ENCODE results near the gene XRN1.
A peak's percentile ranks its signal among the peaks of the same experiment; 100 is the strongest.

Gene XRN1

DNA sequence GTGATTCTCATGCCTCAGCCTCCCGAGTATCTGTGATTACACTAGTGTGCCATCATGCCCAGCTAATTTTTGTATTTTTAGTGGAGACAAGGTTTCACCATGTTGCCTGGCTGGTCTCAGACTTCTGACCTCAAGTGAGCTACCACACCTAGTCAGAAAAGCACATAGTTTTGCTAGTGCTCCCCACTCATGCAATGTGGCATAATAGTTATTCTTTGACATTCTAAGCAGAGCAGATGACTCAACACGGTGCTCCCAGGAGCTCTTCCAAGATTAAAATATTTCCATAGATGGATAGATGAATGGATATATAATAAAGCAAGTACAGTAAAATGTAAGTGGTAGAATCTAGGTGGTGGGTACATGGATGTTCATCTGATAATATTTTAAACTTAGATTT, 169.4 kb downstream of the XRN1 start:
- intact Hi-C loops (cut with DNase I): loop anchor here (10.0 kb wide), 1 partner anchor 154 kb away; no protein-coding TSS in a partner anchor
- no peak for DNase-seq

- intact Hi-C loops (cut with DNase I): loop anchor here (10.0 kb wide), 1 partner anchor 152 kb away; no protein-coding TSS in a partner anchor
Observed at GRCh38 chr3:142276781-142277180, 171.1 kb downstream of the XRN1 start.

DNA sequence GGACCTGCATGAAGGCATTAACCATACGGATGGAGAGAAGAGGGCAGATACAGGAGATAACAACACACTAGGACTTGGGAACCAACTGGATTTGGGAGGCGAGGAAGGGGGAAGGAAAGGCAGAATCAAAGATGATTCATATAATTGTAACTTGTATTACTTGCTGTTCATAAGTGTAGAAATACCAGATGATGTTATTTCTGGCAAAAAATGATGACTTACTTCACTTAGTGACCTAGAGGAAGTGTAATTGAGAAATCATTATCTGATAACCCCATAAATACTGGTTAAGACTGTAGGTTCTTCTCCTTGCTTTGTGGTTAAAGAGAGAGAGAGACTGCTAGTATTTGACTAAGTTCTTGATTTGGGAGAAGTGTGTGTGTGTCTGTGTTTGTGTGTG, 172.0 kb downstream of the XRN1 start:
- intact Hi-C loops (cut with DNase I): loop anchor here (10.0 kb wide), 1 partner anchor 151 kb away; no protein-coding TSS in a partner anchor
- no peak for DNase-seq

More at GRCh38 chr3:142276781-142277180, 171.1 kb downstream of the XRN1 start:
- peak in 1 of 42 donors; percentile 5 for DNase-seq

GRCh38 chr3:142274908-142275307, 172.9 kb downstream of the XRN1 start:
- DNase-seq: no peak
- intact Hi-C loops (cut with DNase I): loop anchor here (10.0 kb wide), 1 partner anchor 150 kb away; no protein-coding TSS in a partner anchor

DNA sequence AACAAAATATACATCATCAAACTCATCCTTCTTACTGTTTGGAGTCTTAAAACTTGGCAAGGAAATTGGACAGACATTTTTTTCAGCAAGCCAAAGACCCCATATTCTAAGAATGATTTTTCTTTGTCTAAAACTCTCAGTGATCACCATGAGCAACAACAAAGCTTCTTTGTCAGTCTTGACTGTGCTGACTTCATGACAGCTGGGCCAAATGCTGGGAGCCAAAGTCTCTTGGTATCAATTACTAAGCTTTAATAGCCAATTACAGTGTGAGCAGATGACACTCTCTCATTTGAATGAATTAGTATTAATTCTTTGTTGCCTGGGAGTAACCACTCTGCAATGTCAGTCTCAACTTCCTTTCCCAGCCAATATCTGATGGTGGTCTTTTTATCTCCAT, 174.3 kb downstream of the XRN1 start:
- intact Hi-C loops (cut with DNase I): loop anchor here (10.0 kb wide), 1 partner anchor 149 kb away; no protein-coding TSS in a partner anchor
- DNase-seq: peak in 39 of 42 donors; percentile 11 to 88 (median 57)

GRCh38 chr3:142272200-142272891, 175.5 kb downstream of the XRN1 start:
- DNase-seq: peak in 19 of 42 donors; percentile 8 to 65 (median 36)
- intact Hi-C loops (cut with DNase I): loop anchor here (10.0 kb wide), 1 partner anchor 148 kb away; no protein-coding TSS in a partner anchor

- DNase-seq: no peak
- intact Hi-C loops (cut with DNase I): loop anchor here (10.0 kb wide), 1 partner anchor 146 kb away; no protein-coding TSS in a partner anchor
Observed at GRCh38 chr3:142270407-142270806, 177.4 kb downstream of the XRN1 start.

DNA sequence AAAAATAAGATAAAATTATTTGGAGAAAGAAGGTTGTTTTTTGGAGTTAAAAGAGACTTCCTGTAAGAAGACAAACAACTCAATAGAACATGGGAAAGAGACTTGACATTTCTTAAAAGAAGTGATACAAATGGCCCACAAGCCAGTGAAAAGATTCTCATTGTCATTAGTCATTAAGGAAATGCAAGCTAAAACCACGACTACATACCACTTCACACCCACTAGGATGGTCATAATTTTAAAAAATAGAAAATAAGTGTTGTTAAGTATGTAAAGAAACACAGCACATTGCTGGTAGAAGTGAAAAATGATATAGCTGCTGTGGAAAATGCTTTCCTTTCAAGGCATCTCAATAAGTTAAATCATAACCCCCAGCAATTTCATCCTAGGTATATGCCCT, 178.1 kb downstream of the XRN1 start:
- intact Hi-C loops (cut with DNase I): loop anchor here (10.0 kb wide), 1 partner anchor 145 kb away; no protein-coding TSS in a partner anchor
- DNase-seq: no peak

DNA sequence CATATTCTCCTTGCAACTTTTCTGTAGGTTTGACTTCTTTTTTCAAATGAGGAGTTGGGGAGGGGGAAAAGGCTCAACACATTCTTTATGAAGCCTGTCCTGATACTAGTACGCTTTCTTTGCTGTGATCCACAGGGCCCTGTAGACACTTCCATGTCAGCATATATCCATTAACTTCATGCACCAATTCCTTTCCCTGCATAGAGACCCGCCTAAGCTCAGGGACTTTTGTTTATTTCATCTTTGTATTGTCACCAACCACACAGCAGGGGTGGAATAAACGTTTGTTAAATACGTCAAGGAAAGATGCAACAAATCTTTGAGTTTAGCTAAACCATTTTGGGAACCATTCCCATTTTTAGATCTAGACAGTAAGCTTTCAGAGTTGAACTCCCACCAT, 179.4 kb downstream of the XRN1 start:
- no peak for DNase-seq
- intact Hi-C loops (cut with DNase I): no loop called here

GRCh38 chr3:142267269-142267668, 180.6 kb downstream of the XRN1 start:
- intact Hi-C loops (cut with DNase I): no loop called here
- DNase-seq: no peak

GRCh38 chr3:142263112-142263511, 184.7 kb downstream of the XRN1 start:
- intact Hi-C loops (cut with DNase I): no loop called here
- DNase-seq: no peak

DNA sequence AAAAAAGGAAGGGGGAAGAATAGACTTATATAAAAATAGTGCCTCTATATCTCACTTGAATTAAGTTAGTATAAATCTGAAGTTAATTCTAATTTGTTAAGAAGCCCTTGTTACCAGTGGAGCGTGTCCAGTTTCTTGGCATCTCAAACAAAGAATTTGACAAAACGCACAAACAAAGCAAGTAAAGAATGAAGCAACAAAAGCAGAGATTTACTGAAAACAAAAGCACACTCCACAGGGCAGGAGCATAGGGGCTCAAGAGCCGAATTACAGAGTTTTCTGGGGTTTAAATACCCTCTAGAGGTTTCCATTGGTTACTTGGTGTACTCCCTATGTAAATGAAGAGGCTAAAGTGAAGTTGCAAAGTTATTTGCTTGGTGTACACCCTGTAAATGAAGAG, 188.5 kb downstream of the XRN1 start:
- no peak for DNase-seq
- intact Hi-C loops (cut with DNase I): no loop called here

DNA sequence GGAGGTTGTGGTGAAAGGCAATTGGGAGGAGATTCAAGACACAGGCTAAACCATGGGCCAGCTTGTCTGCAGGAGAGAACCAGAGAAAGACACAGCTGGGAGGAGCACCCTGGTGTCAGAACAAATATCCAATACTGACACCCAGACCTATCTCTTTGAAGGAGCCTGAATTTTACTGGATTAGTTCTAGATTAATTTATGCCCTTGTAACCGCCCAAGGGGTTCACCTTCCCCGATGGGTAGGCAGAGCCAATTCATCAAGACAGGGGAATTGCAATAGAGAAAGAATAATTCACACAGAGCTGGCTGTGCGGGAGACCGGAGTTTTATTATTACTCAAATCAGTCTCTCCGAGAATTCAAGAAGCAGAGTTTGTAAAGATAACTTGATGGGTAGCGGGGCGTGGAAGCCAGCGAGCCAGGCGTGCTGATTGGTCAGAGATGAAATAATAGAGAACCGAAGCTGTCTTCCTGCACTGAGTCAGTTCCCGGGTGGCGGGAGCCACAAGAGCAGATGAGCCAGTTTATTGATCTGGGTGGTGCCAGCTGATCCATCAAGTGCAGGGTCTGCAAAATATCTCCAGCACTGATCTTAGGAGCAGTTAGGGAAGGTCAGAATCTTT, 191.0 kb downstream of the XRN1 start:
- intact Hi-C loops (cut with DNase I): no loop called here
- no peak for DNase-seq

All from head of caudate nucleus (tissue), 42 donors.